ENCODE measurements around the gene PPP2R5A. TPM values are rescaled to one million over a fixed set of nuclear protein-coding genes. Genes with fewer than 3 reads are reported as not detected.

PPP2R5A gene
- total RNA-seq, 1 experiment from 2014 or later: 45.2 TPM

GRCh38 chr1:212344905-212345304, 59.7 kb downstream of the PPP2R5A start:
- no TSS peak for BruUV-seq (replicated peaks)
- H3K36me3 Mint-ChIP-seq (ENCODE audit: insufficient read depth, unreplicated experiment): peaks cover 9% of the 10 kb centered on the region
- H3K27me3 Mint-ChIP-seq (ENCODE audit: unreplicated experiment): no peaks in the 10 kb centered on the region
- CTCF ChIA-PET: no interaction called here
- H3K4me1 Mint-ChIP-seq (ENCODE audit: low read depth, unreplicated experiment): no peaks in the 10 kb centered on the region
- no peaks in the 10 kb centered on the region for H3K9me3 Mint-ChIP-seq (ENCODE audit: low read depth, unreplicated experiment)
- no peak overlapping the region for H3K27ac Mint-ChIP-seq (ENCODE audit: unreplicated experiment)
- TF ChIP-seq CTCF (IDR thresholded peaks at IDR 0.05; ENCODE audit: unreplicated experiment): no peak
- intact Hi-C loops (cut with micrococcal nuclease; ENCODE audit: unreplicated experiment): no loop called here
- DNase-seq: no peak
- H3K4me3 Mint-ChIP-seq (ENCODE audit: low read depth, unreplicated experiment): no peak overlapping the region

- CTCF ChIA-PET: interaction anchor here (0.7 kb wide), 1 partner anchor 666 kb away, joined by 3 read pairs; no protein-coding TSS in a partner anchor
- Mint-ChIP-seq H3K27ac (ENCODE audit: unreplicated experiment) (no peak overlapping the region), H3K4me1 (ENCODE audit: low read depth, unreplicated experiment) (no peaks in the 10 kb centered on the region), H3K4me3 (ENCODE audit: low read depth, unreplicated experiment) (no peak overlapping the region), H3K36me3 (ENCODE audit: insufficient read depth, unreplicated experiment) (peaks cover 15% of the 10 kb centered on the region), H3K9me3 (ENCODE audit: low read depth, unreplicated experiment) (no peaks in the 10 kb centered on the region), H3K27me3 (ENCODE audit: unreplicated experiment) (no peaks in the 10 kb centered on the region)
- intact Hi-C loops (cut with micrococcal nuclease; ENCODE audit: unreplicated experiment): no loop called here
- no TSS peak for BruUV-seq (replicated peaks)
- DNase-seq: no peak
- TF ChIP-seq CTCF (IDR thresholded peaks at IDR 0.05; ENCODE audit: unreplicated experiment): no peak
Observed at GRCh38 chr1:212346601-212347000, 61.4 kb downstream of the PPP2R5A start.

- Mint-ChIP-seq H3K9me3 (ENCODE audit: low read depth, unreplicated experiment) (no peaks in the 10 kb centered on the region), H3K4me1 (ENCODE audit: low read depth, unreplicated experiment) (no peaks in the 10 kb centered on the region), H3K27ac (ENCODE audit: unreplicated experiment) (no peak overlapping the region), H3K27me3 (ENCODE audit: unreplicated experiment) (no peaks in the 10 kb centered on the region), H3K36me3 (ENCODE audit: insufficient read depth, unreplicated experiment) (peaks cover 26% of the 10 kb centered on the region), H3K4me3 (ENCODE audit: low read depth, unreplicated experiment) (no peak overlapping the region)
- CTCF ChIA-PET: no interaction called here
- DNase-seq: no peak
- no peak for TF ChIP-seq CTCF (IDR thresholded peaks at IDR 0.05; ENCODE audit: unreplicated experiment)
- intact Hi-C loops (cut with micrococcal nuclease; ENCODE audit: unreplicated experiment): no loop called here
- BruUV-seq (replicated peaks): no TSS peak
Observed at GRCh38 chr1:212351588-212352362, 66.6 kb downstream of the PPP2R5A start.

- Mint-ChIP-seq H3K9me3 (ENCODE audit: low read depth, unreplicated experiment) (no peaks in the 10 kb centered on the region), H3K27me3 (ENCODE audit: unreplicated experiment) (no peaks in the 10 kb centered on the region), H3K36me3 (ENCODE audit: insufficient read depth, unreplicated experiment) (peaks cover 29% of the 10 kb centered on the region), H3K4me1 (ENCODE audit: low read depth, unreplicated experiment) (no peaks in the 10 kb centered on the region), H3K27ac (ENCODE audit: unreplicated experiment) (no peak overlapping the region), H3K4me3 (ENCODE audit: low read depth, unreplicated experiment) (no peak overlapping the region)
- intact Hi-C loops (cut with micrococcal nuclease; ENCODE audit: unreplicated experiment): no loop called here
- BruUV-seq (replicated peaks): no TSS peak
- CTCF ChIA-PET: no interaction called here
- no peak for TF ChIP-seq CTCF (IDR thresholded peaks at IDR 0.05; ENCODE audit: unreplicated experiment)
- no peak for DNase-seq
Observed at GRCh38 chr1:212353181-212353580, 68.0 kb downstream of the PPP2R5A start.

Data from Calu3 (cell line).